ENCODE results near the gene TSPAN9. TPM values are rescaled to one million over a fixed set of nuclear protein-coding genes. Genes with fewer than 3 reads are reported as not detected.

TSPAN9 gene
- total RNA-seq, 1 donor from 2014 or later, result 23.8 TPM

DNA sequence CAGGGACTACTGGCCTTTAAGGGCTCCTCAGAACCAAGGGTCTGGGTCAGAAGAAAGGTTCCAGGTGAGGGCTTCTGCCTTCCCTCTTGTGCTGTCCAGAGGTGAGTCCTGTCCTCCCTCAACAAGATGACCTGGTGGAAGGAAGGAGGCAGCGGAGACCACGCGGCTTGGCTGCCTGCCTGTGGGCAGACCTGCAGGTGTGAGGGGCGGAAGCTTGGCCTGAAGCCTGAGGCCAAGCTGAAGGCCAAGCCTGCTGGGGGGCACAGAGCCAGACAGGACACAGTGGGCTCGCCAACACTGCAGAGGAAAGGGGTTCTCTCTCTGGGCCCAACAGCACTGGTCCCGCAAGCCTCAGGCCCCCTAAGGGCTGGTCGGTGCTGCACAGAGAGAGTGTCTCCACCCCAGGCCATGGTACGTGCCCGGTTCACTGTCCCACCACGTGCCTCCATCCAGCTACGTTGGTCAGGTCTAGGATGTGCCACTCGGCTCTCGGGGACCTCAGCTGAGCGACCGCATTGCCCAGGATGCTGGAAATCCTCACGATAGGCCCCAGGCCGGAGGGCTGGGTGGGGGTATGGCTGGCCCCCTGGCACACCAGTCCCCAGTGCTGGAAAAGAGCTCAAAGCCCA, 243.8 kb downstream of the TSPAN9 start:
- Mint-ChIP-seq H3K27ac (ENCODE audit: unreplicated experiment) (no peak overlapping the region), H3K9me3 (no peaks in the 10 kb centered on the region), H3K4me3 (no peak overlapping the region), H3K4me1 (no peaks in the 10 kb centered on the region), H3K27me3 (ENCODE audit: low read depth) (no peaks in the 10 kb centered on the region), H3K36me3 (ENCODE audit: low read depth) (no peaks in the 10 kb centered on the region)
- TF ChIP-seq, protein P1, sequence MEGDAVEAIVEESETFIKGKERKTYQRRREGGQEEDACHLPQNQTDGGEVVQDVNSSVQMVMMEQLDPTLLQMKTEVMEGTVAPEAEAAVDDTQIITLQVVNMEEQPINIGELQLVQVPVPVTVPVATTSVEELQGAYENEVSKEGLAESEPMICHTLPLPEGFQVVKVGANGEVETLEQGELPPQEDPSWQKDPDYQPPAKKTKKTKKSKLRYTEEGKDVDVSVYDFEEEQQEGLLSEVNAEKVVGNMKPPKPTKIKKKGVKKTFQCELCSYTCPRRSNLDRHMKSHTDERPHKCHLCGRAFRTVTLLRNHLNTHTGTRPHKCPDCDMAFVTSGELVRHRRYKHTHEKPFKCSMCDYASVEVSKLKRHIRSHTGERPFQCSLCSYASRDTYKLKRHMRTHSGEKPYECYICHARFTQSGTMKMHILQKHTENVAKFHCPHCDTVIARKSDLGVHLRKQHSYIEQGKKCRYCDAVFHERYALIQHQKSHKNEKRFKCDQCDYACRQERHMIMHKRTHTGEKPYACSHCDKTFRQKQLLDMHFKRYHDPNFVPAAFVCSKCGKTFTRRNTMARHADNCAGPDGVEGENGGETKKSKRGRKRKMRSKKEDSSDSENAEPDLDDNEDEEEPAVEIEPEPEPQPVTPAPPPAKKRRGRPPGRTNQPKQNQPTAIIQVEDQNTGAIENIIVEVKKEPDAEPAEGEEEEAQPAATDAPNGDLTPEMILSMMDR (conservative IDR thresholded peaks at IDR 0.05), result no peak
- DNase-seq (ENCODE audit: low read depth, low spot score), result no peak

- Mint-ChIP-seq H3K36me3 (ENCODE audit: low read depth) (no peaks in the 10 kb centered on the region), H3K9me3 (no peaks in the 10 kb centered on the region), H3K4me1 (no peaks in the 10 kb centered on the region), H3K27ac (ENCODE audit: unreplicated experiment) (peak overlapping the region; percentile 78), H3K27me3 (ENCODE audit: low read depth) (no peaks in the 10 kb centered on the region), H3K4me3 (no peak overlapping the region)
- TF ChIP-seq, protein P1 (conservative IDR thresholded peaks at IDR 0.05), result no peak
- no peak for DNase-seq (ENCODE audit: low read depth, low spot score)
These were observed 244.7 kb downstream of the TSPAN9 start for GRCh38 chr12:3321881-3322280.

GRCh38 chr12:3323002-3323685, 246.0 kb downstream of the TSPAN9 start:
- no peak overlapping the region for H3K27ac Mint-ChIP-seq (ENCODE audit: unreplicated experiment)
- no peaks in the 10 kb centered on the region for H3K4me1 Mint-ChIP-seq
- H3K27me3 Mint-ChIP-seq (ENCODE audit: low read depth), result no peaks in the 10 kb centered on the region
- no peaks in the 10 kb centered on the region for H3K36me3 Mint-ChIP-seq (ENCODE audit: low read depth)
- H3K4me3 Mint-ChIP-seq, result no peak overlapping the region
- TF ChIP-seq, protein P1 (conservative IDR thresholded peaks at IDR 0.05), result no peak
- DNase-seq (ENCODE audit: low read depth, low spot score), result no peak
- no peaks in the 10 kb centered on the region for H3K9me3 Mint-ChIP-seq

DNA sequence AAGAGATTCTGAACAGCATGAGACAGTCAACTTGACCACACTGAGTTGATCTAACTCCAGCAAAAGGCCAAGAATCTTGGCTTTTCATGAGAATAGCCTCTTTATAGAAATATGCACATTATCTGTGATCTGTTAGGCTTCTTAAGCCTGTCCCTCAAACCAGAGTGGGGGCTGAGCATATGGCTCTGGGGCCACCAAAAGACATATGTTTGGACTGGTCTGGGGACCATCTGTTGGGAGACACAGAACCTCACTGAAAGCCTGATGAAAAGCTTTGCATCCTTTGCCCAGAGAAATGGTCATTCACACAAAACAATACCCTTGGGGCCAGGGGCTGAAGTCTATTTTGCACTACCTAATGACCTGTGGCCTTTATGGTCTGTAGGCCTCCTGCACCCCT, 248.6 kb downstream of the TSPAN9 start:
- no peak for DNase-seq (ENCODE audit: low read depth, low spot score)
- Mint-ChIP-seq H3K36me3 (ENCODE audit: low read depth) (no peaks in the 10 kb centered on the region), H3K9me3 (no peaks in the 10 kb centered on the region), H3K27me3 (ENCODE audit: low read depth) (no peaks in the 10 kb centered on the region), H3K27ac (ENCODE audit: unreplicated experiment) (no peak overlapping the region), H3K4me1 (no peaks in the 10 kb centered on the region), H3K4me3 (no peak overlapping the region)
- TF ChIP-seq, protein P1 (conservative IDR thresholded peaks at IDR 0.05), result no peak

DNA sequence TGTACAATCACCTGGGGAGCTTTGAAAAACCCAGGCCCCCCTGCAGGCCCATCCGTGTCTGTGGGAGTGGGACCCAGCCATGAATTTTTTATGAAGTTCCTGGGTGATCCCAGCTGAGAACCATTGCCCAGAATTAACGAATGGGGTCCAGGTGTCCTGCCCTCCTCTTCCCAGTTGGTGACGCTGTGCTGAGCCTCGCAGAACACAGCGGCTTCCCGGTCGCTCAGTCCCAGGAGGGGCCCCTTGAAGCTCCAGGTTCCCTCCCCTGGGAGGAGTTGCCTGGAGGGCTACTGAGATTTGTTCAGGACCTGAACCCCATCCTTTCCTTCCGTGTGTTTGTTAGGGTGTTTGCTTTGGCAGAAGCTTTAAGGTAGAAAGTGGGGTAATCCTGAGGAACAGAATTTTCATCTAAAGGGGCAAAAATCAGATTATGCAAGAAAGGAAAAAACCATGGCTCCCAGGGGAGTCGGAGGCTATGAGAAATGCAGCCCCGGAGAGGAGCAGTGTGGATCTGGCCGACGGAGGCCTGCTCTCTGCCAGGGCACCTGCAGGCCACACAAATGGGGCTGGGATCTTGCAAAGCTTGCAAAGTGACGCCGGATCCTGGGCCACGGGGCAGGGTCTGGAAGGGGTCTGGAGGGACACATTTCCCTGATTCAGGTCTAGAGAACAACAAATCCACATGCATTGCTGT, 249.1 kb downstream of the TSPAN9 start:
- Mint-ChIP-seq H3K27me3 (ENCODE audit: low read depth) (no peaks in the 10 kb centered on the region), H3K4me1 (no peaks in the 10 kb centered on the region)

More for the DNA sequence above, 249.1 kb downstream of the TSPAN9 start:
- H3K36me3 Mint-ChIP-seq (ENCODE audit: low read depth), result no peaks in the 10 kb centered on the region
- peak overlapping the region; percentile 37 for H3K27ac Mint-ChIP-seq (ENCODE audit: unreplicated experiment)
- no peaks in the 10 kb centered on the region for H3K9me3 Mint-ChIP-seq
- TF ChIP-seq, protein P1 (conservative IDR thresholded peaks at IDR 0.05), result no peak
- H3K4me3 Mint-ChIP-seq, result no peak overlapping the region
- DNase-seq (ENCODE audit: low read depth, low spot score), result no peak

Data from neural crest cell (in vitro differentiated cells).